ENCODE data around the gene UBE2L6.

UBE2L6 gene

GRCh38 chr11:57527056-57527631 is 40.3 kb downstream of the UBE2L6 start:
- DNase-seq: peak; percentile 84

GRCh38 chr11:57523419-57523818 is 44.1 kb downstream of the UBE2L6 start:
- no peak for DNase-seq

DNA sequence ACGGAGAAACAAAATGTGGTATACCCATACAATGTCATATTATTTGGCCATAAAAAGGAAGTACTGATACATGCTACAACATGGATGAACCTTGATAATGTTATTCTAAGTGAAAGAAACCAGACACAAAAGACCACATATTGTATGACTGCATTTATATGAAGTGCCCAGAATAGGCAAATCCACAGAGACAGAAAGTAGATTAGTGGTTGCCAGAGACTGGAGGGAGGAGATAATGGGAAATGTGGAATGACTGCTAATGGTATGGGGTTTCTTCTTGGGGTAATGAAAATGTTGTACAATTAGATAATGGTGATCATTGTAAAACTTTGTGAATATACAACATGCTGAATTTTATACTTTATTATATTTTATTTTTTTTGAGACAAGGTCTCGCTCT is 46.4 kb downstream of the UBE2L6 start:
- no peak for DNase-seq

- no peak for DNase-seq
These were observed 51.4 kb downstream of the UBE2L6 start for GRCh38 chr11:57516061-57516443.

DNA sequence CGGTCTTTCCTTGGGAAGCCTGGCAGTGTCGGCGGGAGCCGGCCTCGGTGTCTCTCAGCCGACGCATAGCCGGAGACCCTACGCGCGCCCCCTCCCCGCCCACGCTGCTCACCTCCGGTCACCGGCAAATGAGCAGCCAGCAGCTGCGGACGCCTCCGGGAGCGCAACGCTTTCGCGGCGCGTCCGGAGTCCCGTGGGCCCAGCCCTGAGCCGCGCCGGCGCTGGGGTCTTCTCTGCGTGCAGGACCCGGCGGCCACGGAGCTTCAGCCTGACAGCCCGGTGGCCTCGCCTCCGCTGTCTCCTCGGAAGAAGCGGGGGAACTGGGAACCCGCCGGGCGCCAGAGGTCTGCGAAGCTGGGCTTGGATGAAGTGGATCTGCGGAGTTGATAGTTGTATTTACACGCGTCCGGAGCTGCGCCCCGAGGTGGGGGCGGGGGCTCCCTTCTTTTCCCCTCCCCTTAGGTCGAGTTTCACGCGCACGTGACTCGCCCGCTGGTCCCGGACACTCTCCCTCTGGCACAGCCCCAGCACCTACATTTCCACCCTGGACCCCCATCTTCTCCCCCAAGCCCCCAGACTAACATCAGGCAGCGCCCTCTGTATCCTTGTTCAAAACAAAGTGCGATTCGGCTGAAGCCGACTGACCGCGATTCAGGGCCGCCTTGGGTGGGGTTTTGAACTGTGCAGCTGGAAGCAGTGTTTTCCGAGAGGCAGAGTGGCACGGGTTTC is 52.0 kb downstream of the UBE2L6 start, which contains the start of gene SLC43A1:
SLC43A1 (minus strand) TSS at position 371 of the 729 bp plus-strand sequence. CDS start 1,591 bp downstream, outside the sequence.
- peak; percentile 58 for DNase-seq

DNA sequence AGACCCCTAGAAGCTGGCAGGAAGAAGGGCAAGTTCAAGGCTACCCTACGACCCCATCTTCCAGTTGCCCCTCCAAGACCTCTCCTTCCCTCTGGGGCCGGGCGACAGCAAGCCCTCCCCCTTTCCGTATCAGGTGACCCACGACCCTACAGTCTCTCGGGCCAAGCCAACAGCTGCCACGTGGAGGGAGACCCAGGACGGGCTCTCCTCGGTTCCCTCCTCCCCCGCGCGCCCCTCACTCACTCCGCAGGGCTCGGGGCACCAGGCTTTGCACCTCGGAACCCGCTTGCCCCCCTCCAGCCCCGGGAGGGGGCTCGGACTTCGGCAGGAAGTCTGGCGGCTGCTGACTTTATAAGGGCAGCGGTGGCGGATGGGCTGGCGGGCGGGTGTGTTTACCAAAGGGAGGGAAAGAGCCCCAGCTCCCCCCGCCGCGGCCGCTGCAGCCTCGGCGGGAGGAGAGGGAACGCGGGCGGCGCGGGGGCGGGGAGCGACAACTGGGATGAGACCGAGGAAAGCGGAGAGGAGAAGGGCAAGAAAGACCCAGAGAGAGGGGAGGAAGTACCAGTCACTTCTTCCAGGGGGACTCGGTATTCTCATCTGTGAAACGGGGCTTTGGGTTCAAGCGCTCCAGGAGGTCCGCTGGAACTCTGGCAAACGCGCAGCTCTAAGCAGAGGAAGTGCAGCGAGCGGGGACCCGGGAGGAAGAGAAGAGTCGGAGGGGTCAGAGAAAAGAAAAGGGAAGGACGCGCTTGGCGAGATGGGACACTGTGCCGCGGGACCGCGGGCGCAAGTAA is 52.7 kb downstream of the UBE2L6 start:
- peak; percentile 68 for DNase-seq

GRCh38 chr11:57513911-57514537 is 53.4 kb downstream of the UBE2L6 start:
- DNase-seq: peak; percentile 64

GRCh38 chr11:57513452-57513795 is 54.0 kb downstream of the UBE2L6 start:
- no peak for DNase-seq

DNA sequence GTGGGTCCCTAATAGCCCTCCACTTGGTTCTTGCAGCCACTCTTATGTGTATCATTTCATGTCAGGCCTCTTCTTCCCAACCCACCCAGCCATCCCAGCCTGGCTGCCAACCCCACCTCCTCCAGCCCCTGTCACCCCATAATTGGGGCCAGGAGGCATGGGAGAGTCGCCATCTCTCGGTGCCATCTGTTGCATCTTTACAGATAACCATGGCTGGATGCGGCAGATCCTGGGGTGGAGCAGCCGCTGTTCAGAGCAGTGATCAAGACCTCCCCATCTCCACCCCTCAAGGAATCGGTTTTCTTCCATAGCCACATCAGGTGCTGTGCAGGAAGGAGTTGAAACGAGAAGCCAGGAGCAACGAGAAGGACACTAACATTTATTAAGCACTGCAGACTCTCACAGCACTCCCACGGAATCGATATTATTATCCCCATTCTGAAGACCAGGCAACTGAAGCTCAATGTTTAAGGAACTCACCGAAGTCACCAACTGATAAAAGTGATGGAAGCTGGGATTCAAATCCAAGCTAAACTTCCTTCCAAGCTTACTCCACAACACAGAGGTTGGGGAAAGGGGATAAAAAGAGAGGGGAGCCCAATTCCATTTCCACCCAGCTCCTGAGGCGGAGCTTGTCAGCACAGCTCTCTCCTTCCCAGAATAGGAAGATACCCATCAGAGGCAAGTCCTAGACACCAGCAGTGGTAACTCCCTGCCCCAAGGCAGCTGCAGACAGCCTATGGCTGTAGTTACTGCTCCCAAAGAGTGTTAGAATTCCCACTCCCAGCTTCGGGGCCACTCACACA is 54.6 kb downstream of the UBE2L6 start:
- DNase-seq: no peak

GRCh38 chr11:57511741-57512430 is 55.6 kb downstream of the UBE2L6 start:
- DNase-seq: no peak

GRCh38 chr11:57508341-57509170 is 58.9 kb downstream of the UBE2L6 start:
- no peak for DNase-seq

DNA sequence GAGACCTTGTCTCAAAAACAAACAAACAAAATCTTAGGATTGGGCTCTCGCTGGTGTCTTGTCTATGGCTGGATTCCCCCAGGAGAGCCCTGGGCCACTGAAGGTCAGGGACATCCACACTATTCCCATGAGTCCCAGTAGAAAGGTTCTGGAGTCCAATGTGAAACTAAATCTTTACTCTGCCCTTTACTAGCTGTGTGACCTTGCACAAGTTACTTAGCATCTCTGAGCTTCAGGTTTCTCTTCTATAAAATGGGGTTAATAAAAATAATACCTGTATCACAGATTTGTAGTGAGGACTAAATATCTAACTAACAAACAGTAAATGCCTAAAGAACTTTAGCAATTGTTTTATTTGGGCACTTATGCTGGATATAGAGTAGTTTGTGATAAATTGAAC is 61.0 kb downstream of the UBE2L6 start:
- DNase-seq: no peak

DNA sequence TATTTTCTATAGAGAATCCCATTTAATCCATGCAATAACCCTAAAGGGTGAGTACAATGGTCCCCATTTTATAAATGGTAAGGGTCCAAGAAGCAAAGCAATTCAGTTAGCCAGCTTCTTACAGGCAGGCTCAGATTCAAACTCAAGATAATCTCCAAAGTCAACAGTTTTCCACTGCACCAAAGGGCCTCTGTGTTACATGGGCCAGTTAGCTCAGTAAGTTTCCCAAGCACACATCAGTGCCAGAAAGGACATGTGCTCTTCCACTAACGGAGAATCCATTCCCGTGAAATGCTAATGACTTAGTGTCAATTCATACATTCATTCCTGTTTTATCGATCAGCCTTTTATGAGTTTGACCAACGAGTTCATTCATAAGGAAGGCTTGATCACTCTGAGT is 63.0 kb downstream of the UBE2L6 start:
- DNase-seq: no peak

DNA sequence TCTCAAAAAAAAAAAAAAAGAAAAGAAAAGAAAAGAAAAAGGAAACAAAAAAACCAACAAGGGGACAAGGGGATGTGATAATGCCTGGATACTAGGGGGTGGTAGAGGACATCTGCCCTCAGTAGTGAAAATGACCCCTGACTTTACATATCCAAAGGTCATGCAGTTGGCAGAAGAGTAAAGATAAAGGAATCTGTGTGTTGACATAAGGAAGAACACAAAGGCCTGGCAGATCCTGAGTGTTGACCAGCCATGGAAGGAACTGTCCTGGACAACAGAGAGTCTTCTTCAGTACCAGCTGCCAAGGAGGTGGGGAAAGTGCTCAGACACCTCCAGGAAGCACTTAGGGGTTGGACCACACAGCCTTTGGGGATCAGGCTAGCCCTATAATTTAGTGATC is 64.6 kb downstream of the UBE2L6 start:
- no peak for DNase-seq

DNA sequence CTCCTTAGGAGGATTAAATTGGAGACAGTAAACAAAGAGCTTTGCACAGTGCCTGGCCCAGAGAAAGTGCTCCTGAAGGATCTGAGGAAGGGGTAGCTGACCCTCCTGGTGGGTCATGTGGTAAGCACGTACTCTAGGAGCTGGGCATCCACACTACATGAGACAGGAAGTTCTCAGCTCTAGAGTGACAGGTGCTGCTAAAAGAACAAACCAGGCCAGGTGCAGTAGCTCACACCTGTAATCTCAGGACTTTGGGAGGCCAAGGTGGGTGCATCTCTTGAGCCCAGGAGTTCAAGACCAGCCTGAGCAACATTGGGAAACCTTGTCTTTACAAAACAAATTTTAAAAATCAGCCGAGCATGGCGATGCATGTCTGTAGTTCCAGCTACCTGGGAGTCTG is 65.1 kb downstream of the UBE2L6 start:
- DNase-seq: no peak

DNA sequence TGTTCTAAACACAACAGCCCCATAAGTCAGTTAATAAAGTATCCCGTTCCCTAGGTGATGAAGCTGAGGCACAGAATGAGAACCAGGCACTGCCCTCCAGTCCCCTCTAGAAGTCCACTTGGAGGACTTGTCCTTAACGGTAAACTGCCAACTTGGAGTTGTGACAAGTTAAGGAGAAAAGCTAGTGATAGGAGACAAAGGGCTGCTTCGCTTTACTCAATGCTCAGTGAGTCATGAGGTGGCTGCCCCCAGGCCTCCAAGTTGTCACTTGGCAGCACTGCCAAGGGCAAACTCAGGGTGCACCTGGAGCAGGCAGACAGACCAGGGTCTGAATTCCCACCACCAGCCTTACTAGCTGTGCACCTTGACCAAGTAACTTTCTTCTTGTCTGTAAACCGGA is 65.5 kb downstream of the UBE2L6 start:
- no peak for DNase-seq
